Endothelial cell of umbilical vein (primary cell): ENCODE measurements around the gene MYO9B. TPM values are rescaled to one million over a fixed set of nuclear protein-coding genes. Genes with fewer than 3 reads are reported as not detected.

Experiments
- BruUV-seq: library from RNA; stranded (reverse); fragments of 400-500 nt; replicated peaks from 2 replicates; lab custom pipeline; 2021; lab: Mats Ljungman, UMichigan
- CTCF ChIA-PET: fragments of 300-600, 350-600 bp; sonication (Branson Sonifier 250); formaldehyde crosslinking; loops from one replicate; lab custom pipeline; 2021; ENCODE audit warnings: antibody characterized with exemption, inconsistent platforms; lab: Charles Lee
- POLR2A ChIA-PET: fragments of 300-600, 350-600 bp; sonication (Branson Sonifier 250); formaldehyde crosslinking; loops from one replicate; lab custom pipeline; 2021; ENCODE audit warnings: antibody characterized with exemption, inconsistent platforms; lab: Charles Lee
- DNase-seq: peaks from one replicate; pipeline ENCODE4 v3.0.0-alpha.2; 2011; ENCODE audit warnings: low read depth, low spot score
- FAIRE-seq: peaks from 2 replicates; lab custom pipeline; 2011; peaks lifted over from hg19 to GRCh38; lab: Jason Lieb, UNC
- H2AFZ ChIP-seq: 2 replicates; pipeline ENCODE4 v1.6.0; 2012; ENCODE audit warnings: low read depth, low read length, control low read depth, inconsistent platforms
- H3K27ac ChIP-seq: 2 replicates; pipeline ENCODE4 v1.5.1; 2011; ENCODE audit warnings: low read depth, mild to moderate bottlenecking, control low read depth, low read length, moderate library complexity; ENCODE audit not compliant: insufficient read depth
- H3K27me3 ChIP-seq, 2 experiments: 2 replicates each; pipeline versions ENCODE4 v1.6.0 to v1.6.1; 2011; ENCODE audit warnings: low read length in 2 of 2, mixed read lengths in 1 of 2; ENCODE audit not compliant: control insufficient read depth in 2 of 2, insufficient read depth in 2 of 2
- H3K36me3 ChIP-seq, 2 experiments: 2 replicates in 1 of 2; 3 replicates in 1 of 2; pipeline ENCODE4 v1.5.1; 2011; ENCODE audit warnings: low read length in 2 of 2, mild to moderate bottlenecking in 1 of 2, moderate library complexity in 1 of 2; ENCODE audit not compliant: control insufficient read depth in 2 of 2, insufficient read depth in 2 of 2; ENCODE audit errors: extremely low read depth in 1 of 2
- H3K4me1 ChIP-seq: 3 replicates; pipeline ENCODE4 v1.5.1; 2011; ENCODE audit warnings: mild to moderate bottlenecking, low read length; ENCODE audit not compliant: control insufficient read depth, insufficient read depth; ENCODE audit errors: extremely low read depth
- H3K4me2 ChIP-seq: 2 replicates; pipeline ENCODE4 v1.6.1; 2011; ENCODE audit warnings: low read length, control low read depth, mixed read lengths; ENCODE audit not compliant: insufficient read depth
- H3K4me3 ChIP-seq, 3 experiments: fragments of 200-600 bp in 1 of 3; sonication (generic), shearing (Covaris generic) in 1 of 3; replicated peaks in 1 of 3; 2 replicates each; pipeline ENCODE4 v1.5.1; 2011 to 2016; ENCODE audit warnings: control low read depth in 3 of 3, low read length in 3 of 3, mild to moderate bottlenecking in 2 of 3, inconsistent platforms in 1 of 3, low read depth in 1 of 3, moderate library complexity in 1 of 3; ENCODE audit not compliant: insufficient read depth in 1 of 3
- H3K79me2 ChIP-seq: 2 replicates; pipeline ENCODE4 v1.6.0; 2012; ENCODE audit warnings: low read length, inconsistent platforms; ENCODE audit not compliant: control insufficient read depth, insufficient read depth
- H3K9ac ChIP-seq: replicated peaks from 2 replicates; pipeline ENCODE3; 2011; ENCODE audit warnings: low read length, control low read depth; ENCODE audit not compliant: insufficient read depth; ENCODE audit errors: extremely low read depth
- H3K9me1 ChIP-seq: replicated peaks from 3 replicates; pipeline ENCODE4 v1.6.0; 2011; ENCODE audit warnings: mild to moderate bottlenecking, low read length; ENCODE audit not compliant: control insufficient read depth, insufficient read depth; ENCODE audit errors: extremely low read depth
- H3K9me3 ChIP-seq: replicated peaks from 2 replicates; pipeline ENCODE4 v1.5.1; 2012; ENCODE audit warnings: low read length, inconsistent platforms; ENCODE audit not compliant: control insufficient read depth, insufficient read depth
- H4K20me1 ChIP-seq: replicated peaks from 2 replicates; pipeline ENCODE3; 2011; ENCODE audit warnings: mild to moderate bottlenecking, low read length; ENCODE audit not compliant: control insufficient read depth, insufficient read depth; ENCODE audit errors: extremely low read depth
- EZH2 ChIP-seq: IDR thresholded peaks from 2 replicates; pipeline ENCODE4 v1.6.1; 2012; ENCODE audit warnings: borderline replicate concordance, low read depth, mild to moderate bottlenecking, moderate library complexity, low read length, inconsistent platforms; ENCODE audit not compliant: severe bottlenecking
- FOS ChIP-seq: IDR thresholded peaks from 2 replicates; pipeline ENCODE4 v1.6.1; 2011; ENCODE audit warnings: mild to moderate bottlenecking, low read length, moderate library complexity, borderline replicate concordance; ENCODE audit not compliant: insufficient read depth
- GATA2 ChIP-seq: IDR thresholded peaks from 2 replicates; pipeline ENCODE4 v1.7.0; 2011; ENCODE audit warnings: low read depth, mild to moderate bottlenecking, moderate library complexity, mixed read lengths, low read length; ENCODE audit not compliant: insufficient read length, insufficient read depth
- JUN ChIP-seq: IDR thresholded peaks from 2 replicates; pipeline ENCODE4 v1.6.1; 2011; ENCODE audit warnings: borderline replicate concordance, low read depth; ENCODE audit not compliant: insufficient read length, insufficient read depth
- MYC ChIP-seq: IDR thresholded peaks from one replicate; pipeline ENCODE4 v1.6.1; 2011; ENCODE audit warnings: mild to moderate bottlenecking, low read depth, low read length
- POLR2A ChIP-seq: IDR thresholded peaks from 2 replicates; pipeline ENCODE4 v1.6.1; 2012; ENCODE audit warnings: low read depth, mild to moderate bottlenecking, control low read depth, low read length
- POLR2AphosphoS5 ChIP-seq: IDR thresholded peaks from 2 replicates; pipeline ENCODE4 v1.6.1; 2012; ENCODE audit warnings: low read depth, mild to moderate bottlenecking, control low read depth, low read length, moderate library complexity; ENCODE audit not compliant: insufficient read depth
- dilution Hi-C: fragments of 300-500 bp; cut with MboI; formaldehyde crosslinking; loops from one replicate; pipeline ENCODE4 v1.15.0; 2019; ENCODE audit warnings: low sequenced_read_pairs; ENCODE audit not compliant: extremely low pct_ligation_motif_present
- intact Hi-C: fragments of 100-400 bp; cut with micrococcal nuclease; formaldehyde crosslinking; loops from one replicate; pipeline ENCODE4 v1.10.0; 2022
- polyA plus RNA-seq, 4 experiments: library from polyadenylated mRNA; depleted of rRNA in 3 of 4; stranded (reverse) in 3 of 4; unstranded in 1 of 4; fragments of >200 nt; gene quantifications; 2 replicates each; pipeline versions ENCODE4 v1.2.1 to v1.2.3, GENCODE V29; 2011 to 2012; ENCODE audit warnings: missing spikeins in 1 of 4
- total RNA-seq: library from RNA; stranded (reverse); gene quantifications from 2 replicates; pipeline ENCODE4 v1.2.3, GENCODE V29; 2021
- TF ChIP-seq, protein P1 (sequence below): IDR thresholded peaks from 2 replicates; pipeline ENCODE4 v1.6.1; 2011; ENCODE audit not compliant: insufficient read depth, insufficient read length
- TF ChIP-seq, protein P2 (sequence below), 2 donors: IDR thresholded peaks; 1 replicate in 1 of 2; 2 replicates in 1 of 2; pipeline ENCODE4 v1.5.1; 2011; ENCODE audit warnings: low read length in 2 of 2, mild to moderate bottlenecking in 2 of 2, moderate library complexity in 2 of 2, control low read depth in 1 of 2, inconsistent platforms in 1 of 2, low read depth in 1 of 2; ENCODE audit not compliant: insufficient read depth in 1 of 2; ENCODE audit errors: extremely low read depth in 1 of 2

MYO9B gene
- total and polyA plus RNA-seq, 2 donors (not counting 3 experiments of a cell fraction or from before 2014, with no cell fraction given), result 64.4 to 119 TPM

DNA sequence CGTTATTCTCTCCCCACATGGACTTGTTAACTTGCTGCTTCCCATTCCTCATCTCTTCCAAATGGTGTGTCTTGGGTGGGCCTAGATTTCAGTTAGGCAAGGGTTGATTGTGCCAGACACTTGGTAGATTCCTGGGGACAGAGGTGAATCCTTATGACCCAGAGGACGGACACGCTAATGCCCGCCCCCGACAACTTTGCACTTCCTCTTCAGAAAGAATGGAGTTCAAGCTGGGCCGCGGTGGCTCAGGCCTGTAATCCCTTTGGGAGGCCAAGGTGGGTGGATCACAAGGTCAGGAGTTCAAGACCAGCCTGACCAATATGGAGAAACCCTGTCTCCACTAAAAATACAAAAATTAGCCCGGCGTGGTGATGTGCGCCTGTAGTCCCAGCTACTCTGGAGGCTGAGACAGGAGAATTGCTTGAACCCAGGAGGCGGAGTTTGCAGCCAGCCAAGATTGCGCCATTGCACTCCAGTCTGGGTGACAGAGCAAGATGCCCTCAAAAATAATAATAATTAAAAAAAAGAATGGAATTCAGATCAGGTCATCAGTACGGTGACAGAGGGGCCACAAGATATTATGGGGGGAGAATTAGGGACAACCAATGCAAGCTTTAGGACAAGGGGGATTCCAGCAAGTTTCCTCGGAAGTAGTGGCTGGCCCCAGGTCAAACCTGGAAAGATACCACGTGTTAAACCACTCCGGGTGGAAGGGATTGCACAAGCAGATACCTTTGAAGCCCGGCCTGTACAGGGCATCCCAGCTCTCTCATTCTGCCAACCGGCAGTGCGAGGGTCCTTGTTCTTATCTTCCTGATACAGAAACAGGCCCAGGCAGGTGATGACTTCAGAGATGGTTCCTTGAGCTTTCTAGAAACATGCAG lies 2.7 kb downstream of the MYO9B start:
- no peak overlapping the region for H3K27ac ChIP-seq
- no TSS peak for BruUV-seq
- FAIRE-seq (no peak), DNase-seq (no peak)
- ChIA-PET CTCF (interaction anchor here (1.3 to 1.5 kb wide), 2 partner anchors 26 to 95 kb away, joined by 3 to 4 read pairs; no protein-coding TSS in a partner anchor), POLR2A (no interaction called here)
- H3K27me3 ChIP-seq, result no peaks in the 10 kb centered on the region
- dilution Hi-C loops (no loop called here), intact Hi-C loops (no loop called here)
- no peaks in the 10 kb centered on the region for H3K9me1 ChIP-seq
- H4K20me1 ChIP-seq, result no peaks in the 10 kb centered on the region
- no peaks in the 10 kb centered on the region for H3K9me3 ChIP-seq
- no peak overlapping the region for H2AFZ ChIP-seq
- H3K4me1 ChIP-seq, result peaks cover 43% of the 10 kb centered on the region
- H3K36me3 ChIP-seq, result no peaks in the 10 kb centered on the region
- no peak for TF ChIP-seq EZH2
- TF ChIP-seq, protein P1, sequence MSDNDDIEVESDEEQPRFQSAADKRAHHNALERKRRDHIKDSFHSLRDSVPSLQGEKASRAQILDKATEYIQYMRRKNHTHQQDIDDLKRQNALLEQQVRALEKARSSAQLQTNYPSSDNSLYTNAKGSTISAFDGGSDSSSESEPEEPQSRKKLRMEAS, result no peak
- TF ChIP-seq, protein P2, sequence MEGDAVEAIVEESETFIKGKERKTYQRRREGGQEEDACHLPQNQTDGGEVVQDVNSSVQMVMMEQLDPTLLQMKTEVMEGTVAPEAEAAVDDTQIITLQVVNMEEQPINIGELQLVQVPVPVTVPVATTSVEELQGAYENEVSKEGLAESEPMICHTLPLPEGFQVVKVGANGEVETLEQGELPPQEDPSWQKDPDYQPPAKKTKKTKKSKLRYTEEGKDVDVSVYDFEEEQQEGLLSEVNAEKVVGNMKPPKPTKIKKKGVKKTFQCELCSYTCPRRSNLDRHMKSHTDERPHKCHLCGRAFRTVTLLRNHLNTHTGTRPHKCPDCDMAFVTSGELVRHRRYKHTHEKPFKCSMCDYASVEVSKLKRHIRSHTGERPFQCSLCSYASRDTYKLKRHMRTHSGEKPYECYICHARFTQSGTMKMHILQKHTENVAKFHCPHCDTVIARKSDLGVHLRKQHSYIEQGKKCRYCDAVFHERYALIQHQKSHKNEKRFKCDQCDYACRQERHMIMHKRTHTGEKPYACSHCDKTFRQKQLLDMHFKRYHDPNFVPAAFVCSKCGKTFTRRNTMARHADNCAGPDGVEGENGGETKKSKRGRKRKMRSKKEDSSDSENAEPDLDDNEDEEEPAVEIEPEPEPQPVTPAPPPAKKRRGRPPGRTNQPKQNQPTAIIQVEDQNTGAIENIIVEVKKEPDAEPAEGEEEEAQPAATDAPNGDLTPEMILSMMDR (IDR thresholded peaks at IDR 0.05; ENCODE audit: extremely low read depth in 1 of 2, insufficient read depth in 1 of 2, low read depth in 1 of 2, low read length in 2 of 2), result no peak
- TF ChIP-seq POLR2A, result no peak
- no peak for TF ChIP-seq MYC
- no peak for TF ChIP-seq FOS
- no peak for TF ChIP-seq POLR2AphosphoS5
- TF ChIP-seq JUN, result no peak
- TF ChIP-seq GATA2, result no peak
- no peak overlapping the region for H3K4me2 ChIP-seq
- H3K4me3 ChIP-seq, result no peak overlapping the region
- H3K79me2 ChIP-seq, result peaks cover 88% of the 10 kb centered on the region
- H3K9ac ChIP-seq, result no peak overlapping the region
